HepG2 (cell line): Measurements from ENCODE around the gene NAXD. TPM values are rescaled to one million over a fixed set of nuclear protein-coding genes. Genes with fewer than 3 reads are reported as not detected.
A peak's percentile ranks its signal among the peaks of the same experiment; 100 is the strongest.

ENCODE experiments used
- ATAC-seq: fragments of 200-7000 bp; cut with Tn5 transposase; 3 replicates; pipeline ENCODE4 v1.9.1; 2020; ENCODE audit warnings: mild to moderate bottlenecking, moderate library complexity
- BruUV-seq: library from RNA; stranded (reverse); fragments of 400-500 nt; replicated peaks from 2 replicates; lab custom pipeline; 2021; lab: Mats Ljungman, UMichigan
- CTCF ChIA-PET: fragments of 300-600 bp; formaldehyde crosslinking; extraction: SDS; loops from one replicate; lab custom pipeline; 2021; ENCODE audit warnings: low total read pairs, inconsistent platforms, low intra/inter-chr PET ratio; lab: Yijun Ruan, JAX
- POLR2A ChIA-PET: fragments of 350-600 bp; sonication (Branson Sonifier 250); formaldehyde crosslinking; loops from one replicate; lab custom pipeline; 2020; ENCODE audit warnings: antibody characterized with exemption, inconsistent platforms; lab: Yijun Ruan, JAX
- DNase-seq: peaks from one replicate; pipeline ENCODE4 v3.0.0-alpha.2; 2015; ENCODE audit warnings: low spot score
- FAIRE-seq: peaks from 3 replicates; lab custom pipeline; 2011; peaks lifted over from hg19 to GRCh38; lab: Jason Lieb, UNC
- H2AFZ ChIP-seq: one replicate; pipeline ENCODE4 v1.6.1; 2011; ENCODE audit warnings: low read length, inconsistent platforms
- H3K27ac ChIP-seq: fragments of 300-600 bp; 3 replicates; pipeline ENCODE4 v1.8.0; 2011; ENCODE audit warnings: mixed run types, mild to moderate bottlenecking, mixed read lengths, low read length, inconsistent platforms; ENCODE audit not compliant: insufficient read depth; ENCODE audit errors: extremely low read length
- H3K27me3 ChIP-seq, 2 experiments: fragments of 200-600 bp in 1 of 2; 2 replicates in 1 of 2; 3 replicates in 1 of 2; pipeline versions ENCODE4 v1.6.0 to v1.8.0; 2011; ENCODE audit warnings: low read length in 2 of 2, mild to moderate bottlenecking in 2 of 2, moderate library complexity in 2 of 2, inconsistent platforms in 1 of 2; ENCODE audit not compliant: insufficient read depth in 2 of 2, control insufficient read depth in 1 of 2
- H3K36me3 ChIP-seq, 2 experiments: fragments of 200-600 bp in 1 of 2; replicated peaks in 1 of 2; 2 replicates in 1 of 2; 3 replicates in 1 of 2; pipeline versions ENCODE4 v1.5.1 to v1.8.0; 2011; ENCODE audit warnings: low read length in 2 of 2, inconsistent platforms in 1 of 2; ENCODE audit not compliant: insufficient read depth in 2 of 2, control insufficient read depth in 1 of 2
- H3K4me1 ChIP-seq: 2 replicates; pipeline ENCODE4 v1.5.1; 2012; ENCODE audit warnings: low read length, inconsistent platforms; ENCODE audit not compliant: insufficient read depth
- H3K4me2 ChIP-seq: 2 replicates; pipeline ENCODE4 v1.6.0; 2011; ENCODE audit warnings: low read depth, low read length, inconsistent platforms
- H3K4me3 ChIP-seq, 3 experiments: fragments of 200-600 bp in 1 of 3; sonication (generic), shearing (Covaris generic) in 1 of 3; replicated peaks in 1 of 3; 2 replicates each; pipeline ENCODE4 v1.5.1; 2011 to 2016; ENCODE audit warnings: low read length in 3 of 3, inconsistent platforms in 2 of 3, low read depth in 2 of 3, mild to moderate bottlenecking in 2 of 3, control low read depth in 1 of 3, mixed read lengths in 1 of 3; ENCODE audit not compliant: insufficient read depth in 1 of 3
- H3K79me2 ChIP-seq: one replicate; pipeline ENCODE4 v1.6.1; 2011; ENCODE audit warnings: low read length, inconsistent platforms; ENCODE audit not compliant: insufficient read depth
- H3K9ac ChIP-seq: 2 replicates; pipeline ENCODE4 v1.6.0; 2011; ENCODE audit warnings: mild to moderate bottlenecking, low read depth, low read length, inconsistent platforms; ENCODE audit not compliant: insufficient read depth
- H3K9me3 ChIP-seq: 2 replicates; pipeline ENCODE4 v1.5.1; 2012; ENCODE audit warnings: mild to moderate bottlenecking, low read length
- H4K20me1 ChIP-seq: 2 replicates; pipeline ENCODE4 v1.6.0; 2011; ENCODE audit warnings: inconsistent platforms, mild to moderate bottlenecking, low read length, moderate library complexity; ENCODE audit not compliant: insufficient read depth
- AGO2 ChIP-seq: fragments of 200-400 bp; formaldehyde crosslinking; optimal IDR thresholded peaks from 2 replicates; pipeline ENCODE3; 2017; ENCODE audit warnings: mild to moderate bottlenecking, low read depth, low read length, moderate library complexity
- HNRNPUL1 ChIP-seq: fragments of 200-400 bp; formaldehyde crosslinking; IDR thresholded peaks from 2 replicates; pipeline ENCODE4 v1.6.1; 2017; ENCODE audit warnings: low read depth, mild to moderate bottlenecking, low read length, moderate library complexity
- MATR3 ChIP-seq: sonication (generic); formaldehyde crosslinking; IDR thresholded peaks from 2 replicates; pipeline ENCODE4 v1.4.0; 2020; ENCODE audit warnings: missing genetic modification reagents
- MTERF4 ChIP-seq: sonication (generic); formaldehyde crosslinking; IDR thresholded peaks from 2 replicates; pipeline ENCODE4 v1.8.0; 2023; ENCODE audit warnings: mild to moderate bottlenecking, missing genetic modification reagents
- RORA ChIP-seq: sonication (generic); formaldehyde crosslinking; IDR thresholded peaks from 2 replicates; pipeline ENCODE4 v1.5.0; 2020; ENCODE audit warnings: mild to moderate bottlenecking, missing genetic modification reagents, moderate library complexity
- ZNF639 ChIP-seq: conservative IDR thresholded peaks from 2 replicates; pipeline ENCODE4 v1.6.1; 2018; ENCODE audit warnings: missing genetic modification reagents
- WGBS: methylation state at CpG from one replicate; pipeline ENCODE4 v1.1.6; 2017; ENCODE audit warnings: low lambda C conversion rate; 5-methylcytosine and 5-hydroxymethylcytosine counted together
- in situ Hi-C: cut with HindIII; loops from 2 replicates; pipeline ENCODE4 v1.10.0; 2017; ENCODE audit warnings: low pct_unique_long_range_greater_than_20kb; ENCODE audit not compliant: extremely low pct_ligation_motif_present
- intact Hi-C: fragments of 100-400 bp; cut with micrococcal nuclease; formaldehyde crosslinking; loops from one replicate; pipeline ENCODE4 v1.10.0; 2022; ENCODE audit not compliant: unreplicated experiment
- polyA plus RNA-seq, 8 experiments: library from polyadenylated mRNA; depleted of rRNA in 3 of 8; stranded (reverse) in 7 of 8; unstranded in 1 of 8; fragments of >200 nt; fragmentation: Illumina TruSeq in 4 of 8; extraction: Trizol in 4 of 8; gene quantifications; 2 replicates each; pipeline versions ENCODE4 v1.2.1 to v1.2.3, GENCODE V29; 2011 to 2016; ENCODE audit warnings: low read depth in 4 of 8, missing spikeins in 1 of 8, mixed read lengths in 1 of 8; ENCODE audit not compliant: insufficient read depth in 1 of 8
- total RNA-seq, 5 experiments: library from RNA; depleted of rRNA; stranded (reverse); fragments of >200 nt; fragmentation: Illumina TruSeq; extraction: Trizol; gene quantifications; 2 replicates each; pipeline ENCODE4 v1.2.3, GENCODE V29; 2016; ENCODE audit warnings: low read depth in 1 of 5

NAXD gene
- total and polyA plus RNA-seq, 2 of the 13 experiments (the other 11 are each of a cell fraction or from before 2014, with no cell fraction given), result 19.0 to 23.2 TPM

GRCh38 chr13:110639935-110640334 lies 24.6 kb downstream of the NAXD start (continued):
- no peak for TF ChIP-seq MTERF4
- TF ChIP-seq RORA (CRISPR knock-in tag), result no peak
- TF ChIP-seq MATR3 (CRISPR knock-in tag), result no peak
- TF ChIP-seq HNRNPUL1, result no peak
- TF ChIP-seq, all 625 proteins: peak for 0

- no peak overlapping the region for H3K27ac ChIP-seq
- ChIA-PET CTCF (no interaction called here), POLR2A (no interaction called here)
- no peaks in the 10 kb centered on the region for H3K4me1 ChIP-seq
- no peaks in the 10 kb centered on the region for H3K27me3 ChIP-seq
- H3K9me3 ChIP-seq, result no peaks in the 10 kb centered on the region
- TF ChIP-seq ZNF639 (CRISPR knock-in tag) (no peak), AGO2 (peak; percentile 89)
- in situ Hi-C loops, result no loop called here
- H4K20me1 ChIP-seq, result peaks cover 4% of the 10 kb centered on the region
- no peak for FAIRE-seq
- intact Hi-C loops, result no loop called here
- H3K36me3 ChIP-seq, result peaks cover 24 to 79% of the 10 kb centered on the region in 2 experiments
- BruUV-seq, result no TSS peak
- no peaks in the 10 kb centered on the region for H3K79me2 ChIP-seq
- DNase-seq, result no peak
- ATAC-seq, result no peak; the same call in 2 of the 3 replicates
- no peak overlapping the region for H3K4me2 ChIP-seq
- no peak overlapping the region for H3K4me3 ChIP-seq
- no peak overlapping the region for H2AFZ ChIP-seq
- H3K9ac ChIP-seq, result no peak overlapping the region
- 100% methylated on average over 3 of the region's 13 CpGs for WGBS
These were observed 25.3 kb downstream of the NAXD start for GRCh38 chr13:110640591-110641029.
